Fibroblast of mammary gland (primary cell): ENCODE data around the gene ANKRD24.

Experiments used
- DNase-seq: peaks from one replicate; pipeline ENCODE4 v3.0.0-alpha.2; 2010; ENCODE audit warnings: low read depth
- H3K4me3 ChIP-seq: 2 replicates; pipeline ENCODE4 v1.5.1; 2011; ENCODE audit warnings: low read depth, mild to moderate bottlenecking, low read length, moderate library complexity; ENCODE audit not compliant: control insufficient read depth
- CTCF ChIP-seq: conservative IDR thresholded peaks from 2 replicates; pipeline ENCODE4 v1.5.1; 2011; ENCODE audit warnings: low read depth, low read length, inconsistent platforms; ENCODE audit not compliant: control insufficient read depth, insufficient read depth

ANKRD24 gene

GRCh38 chr19:4199699-4200293 lies 17.3 kb downstream of the ANKRD24 start:
- DNase-seq: no peak
- TF ChIP-seq CTCF: no peak
- no peak overlapping the region for H3K4me3 ChIP-seq

GRCh38 chr19:4200940-4201542 lies 18.6 kb downstream of the ANKRD24 start:
- no peak overlapping the region for H3K4me3 ChIP-seq
- TF ChIP-seq CTCF: no peak
- no peak for DNase-seq

- TF ChIP-seq CTCF: no peak
- no peak for DNase-seq
- no peak overlapping the region for H3K4me3 ChIP-seq
Measured at GRCh38 chr19:4201798-4202197, 19.3 kb downstream of the ANKRD24 start.

GRCh38 chr19:4206818-4207484 lies 24.5 kb downstream of the ANKRD24 start:
- H3K4me3 ChIP-seq: no peak overlapping the region
- peak; percentile 28 for DNase-seq
- peak; percentile 17 for TF ChIP-seq CTCF

GRCh38 chr19:4208385-4209094 lies 26.1 kb downstream of the ANKRD24 start:
- peak; percentile 37 for DNase-seq
- no peak overlapping the region for H3K4me3 ChIP-seq
- peak; percentile 32 for TF ChIP-seq CTCF

GRCh38 chr19:4210166-4210731 lies 27.8 kb downstream of the ANKRD24 start:
- DNase-seq: no peak
- H3K4me3 ChIP-seq: no peak overlapping the region
- TF ChIP-seq CTCF: no peak
